Stimulated activated CD4-positive, alpha-beta T cell treated with anti-CD3 and anti-CD28 coated beads, Interleukin-1b, Interleukin-23, amount 100 ng/mL, for 48 hours (primary cell): Measurements from ENCODE around the gene CEP126.

ENCODE experiments used
- DNase-seq: peaks from one replicate; pipeline ENCODE4 v3.0.0-alpha.2; 2020

CEP126 gene, protein sequence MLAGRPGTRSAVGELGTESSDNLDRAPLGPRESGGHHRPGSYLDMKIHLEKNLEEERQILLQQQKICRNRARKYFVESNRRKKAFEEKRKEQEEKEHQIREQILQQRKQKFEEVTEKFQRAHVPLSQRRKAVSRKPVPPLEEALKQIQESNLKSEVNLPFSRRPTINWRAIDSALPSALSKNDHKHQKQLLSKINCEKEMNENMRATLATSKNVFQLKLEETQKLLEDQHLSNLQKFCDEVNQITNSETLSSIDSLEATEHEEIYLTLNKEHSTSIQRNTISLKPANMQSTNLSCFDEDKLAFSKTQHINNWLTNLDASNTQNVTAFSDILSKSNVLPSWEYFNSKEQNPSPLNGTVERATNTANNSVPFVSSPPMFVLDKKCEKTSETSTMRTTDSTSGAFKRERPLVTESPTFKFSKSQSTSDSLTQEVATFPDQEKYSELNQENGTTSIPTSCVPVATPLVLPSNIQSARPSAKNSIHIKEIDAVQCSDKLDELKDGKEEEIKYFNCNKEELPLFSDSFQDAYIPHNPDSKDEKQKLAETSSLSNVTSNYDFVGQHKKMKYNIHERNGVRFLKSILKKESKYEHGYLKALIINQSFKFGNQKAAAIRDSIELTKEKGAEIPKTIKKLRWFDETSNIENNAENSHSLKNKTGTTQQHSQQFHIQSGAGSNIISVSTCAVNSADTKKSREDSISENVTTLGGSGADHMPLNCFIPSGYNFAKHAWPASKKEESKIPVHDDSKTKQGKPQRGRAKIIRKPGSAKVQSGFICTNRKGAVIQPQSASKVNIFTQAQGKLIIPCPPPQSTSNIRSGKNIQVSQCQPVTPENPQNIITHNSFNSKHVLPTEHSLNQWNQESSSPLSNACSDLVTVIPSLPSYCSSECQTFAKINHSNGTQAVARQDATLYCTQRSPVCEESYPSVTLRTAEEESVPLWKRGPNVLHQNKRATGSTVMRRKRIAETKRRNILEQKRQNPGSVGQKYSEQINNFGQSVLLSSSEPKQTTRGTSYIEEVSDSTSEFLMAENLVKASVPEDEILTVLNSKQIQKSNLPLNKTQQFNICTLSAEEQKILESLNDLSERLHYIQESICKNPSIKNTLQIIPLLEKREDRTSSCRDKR

GRCh38 chr11:101914738-101915426 is at the start of gene CEP126:
CEP126 (plus strand) TSS chr11:101915010; CDS start chr11:101915285, 275 bp downstream.
- peak; percentile 93 for DNase-seq

DNA sequence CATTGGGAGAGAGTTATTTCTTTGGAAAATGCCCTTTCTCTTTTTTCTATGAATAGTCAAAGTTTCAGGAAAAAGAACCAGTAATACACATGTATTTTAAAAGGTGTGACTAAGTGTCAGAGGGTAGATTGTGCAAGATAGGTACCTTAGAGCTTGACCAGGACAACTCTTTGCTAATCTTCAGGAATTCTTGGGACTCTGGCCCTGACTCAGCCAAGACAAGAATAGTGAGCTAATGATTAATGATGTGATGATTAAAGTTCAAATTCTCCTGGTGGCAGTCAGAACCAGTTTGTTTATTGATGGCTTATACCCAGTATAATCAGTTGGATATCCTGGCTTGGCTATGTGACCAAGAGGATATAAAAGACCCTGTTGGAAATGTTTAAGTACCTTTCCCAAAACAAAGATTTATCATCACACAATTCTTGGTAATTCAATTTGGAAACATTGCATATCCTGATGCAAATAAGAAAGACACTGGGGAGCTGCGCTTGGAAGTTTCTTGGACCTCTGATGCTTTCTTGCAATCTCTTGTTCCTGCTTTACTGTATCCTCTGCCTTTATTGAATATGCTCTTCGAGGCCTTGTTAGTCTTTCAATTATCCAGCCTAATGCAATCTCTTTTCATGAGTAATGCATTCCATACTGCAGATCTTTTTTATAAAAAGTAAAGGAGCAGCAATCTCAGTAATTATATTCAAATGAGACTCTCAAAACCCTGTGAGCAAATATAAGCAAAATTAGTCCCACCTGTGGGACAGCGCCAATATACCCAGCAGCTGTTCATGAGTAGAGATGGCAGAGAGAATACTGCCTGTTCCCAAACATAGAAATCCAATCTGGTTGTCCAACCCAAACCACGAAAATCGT is 48.0 kb upstream of the CEP126 start:
- no peak for DNase-seq

- no peak for DNase-seq
Measured at GRCh38 chr11:101867951-101868350, 46.9 kb upstream of the CEP126 start.

- DNase-seq: no peak
Measured at GRCh38 chr11:101870510-101870909, 44.3 kb upstream of the CEP126 start.

DNA sequence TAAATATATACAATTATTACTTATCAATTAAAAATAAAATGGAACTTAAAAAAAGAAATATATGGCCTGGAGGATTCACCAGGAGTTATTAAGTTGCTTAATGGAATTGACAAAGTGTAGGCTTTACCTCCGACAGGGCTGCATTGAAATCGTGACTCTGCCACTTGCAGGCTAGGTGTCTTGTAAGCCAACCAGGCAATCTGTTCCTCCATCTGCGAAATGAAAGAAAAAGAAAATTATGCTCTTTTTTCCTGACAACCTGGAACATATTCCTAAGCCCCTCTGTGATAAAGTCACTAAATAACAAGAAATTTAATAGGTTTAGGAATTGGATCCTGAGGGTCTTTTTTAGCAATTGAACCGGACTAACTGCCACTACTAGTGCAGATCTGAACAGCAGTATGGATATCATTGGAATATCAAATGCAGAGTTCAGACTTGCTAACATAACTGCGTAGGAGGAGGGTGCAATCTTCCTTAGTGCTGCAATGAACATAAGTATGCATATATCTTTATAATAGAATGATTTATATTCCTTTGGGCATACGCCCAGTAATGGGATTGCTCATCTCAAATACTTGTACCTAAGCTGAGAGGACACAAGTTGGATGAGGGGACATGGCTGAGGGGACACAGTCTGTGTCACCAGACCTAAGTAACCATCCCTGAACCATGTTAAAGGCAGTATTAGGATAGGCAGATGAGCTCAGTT is 42.5 kb upstream of the CEP126 start:
- DNase-seq: no peak

DNA sequence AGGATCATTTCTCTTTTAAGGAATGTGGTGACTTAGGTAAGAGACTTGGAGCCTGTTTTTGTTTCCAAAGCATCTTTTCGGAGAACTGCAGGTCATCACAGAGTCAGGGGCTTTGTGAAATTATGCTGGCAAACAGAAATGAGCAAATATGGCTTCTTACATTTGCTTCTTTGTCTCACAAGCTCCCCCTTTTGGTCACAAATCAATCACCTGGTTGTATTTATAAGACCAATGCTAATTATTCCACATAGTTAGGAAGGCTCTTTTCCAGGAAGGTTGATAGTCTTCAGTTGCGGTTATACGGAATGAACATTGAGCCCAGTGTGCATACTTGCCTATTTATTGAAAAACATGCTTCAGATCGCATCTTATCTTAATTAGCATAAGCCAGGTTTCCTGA is 34.6 kb upstream of the CEP126 start:
- no peak for DNase-seq

- DNase-seq: no peak
Measured at GRCh38 chr11:101881586-101881985, 33.2 kb upstream of the CEP126 start.

GRCh38 chr11:101885631-101886030 is 29.2 kb upstream of the CEP126 start:
- DNase-seq: no peak

DNA sequence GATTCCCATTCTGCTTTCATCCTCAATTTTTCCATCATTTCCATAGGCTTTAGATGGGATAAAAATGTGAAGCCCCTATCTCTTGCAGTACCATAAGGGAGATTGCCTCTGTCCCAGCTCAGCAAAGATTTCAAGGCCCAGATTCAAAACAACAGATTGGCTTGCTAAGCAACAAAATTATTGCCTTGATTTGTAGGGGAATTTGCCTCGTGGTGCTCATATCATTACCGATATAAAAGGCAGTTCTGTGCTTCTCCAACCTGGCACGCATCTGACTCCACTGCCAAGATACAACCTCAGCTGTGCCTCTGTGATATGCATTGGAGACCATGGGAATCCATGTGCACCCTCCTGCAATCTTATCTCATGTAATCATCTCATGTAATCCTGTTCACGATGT is 25.0 kb upstream of the CEP126 start:
- no peak for DNase-seq

- no peak for DNase-seq
Measured at GRCh38 chr11:101894505-101894904, 20.3 kb upstream of the CEP126 start.

DNA sequence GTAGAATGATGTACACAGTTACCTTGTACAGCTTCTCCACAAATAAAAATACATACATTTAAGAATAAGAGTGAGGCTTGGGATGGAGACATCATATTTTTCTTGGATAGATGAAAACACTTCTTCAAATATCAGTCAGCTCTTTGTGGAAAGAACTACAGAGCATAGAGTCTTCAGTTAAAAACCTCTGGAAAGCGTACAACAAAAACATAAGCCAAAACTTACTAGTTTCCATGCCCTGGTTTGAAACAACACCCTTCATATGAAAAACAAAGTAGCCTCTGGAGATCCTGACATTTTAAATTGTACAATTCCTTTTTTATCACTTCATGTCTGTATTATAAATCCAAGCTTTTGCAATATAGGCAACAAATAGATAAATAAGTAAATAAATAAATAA is 7.0 kb upstream of the CEP126 start:
- DNase-seq: no peak

GRCh38 chr11:101909087-101909486 is 5.7 kb upstream of the CEP126 start:
- no peak for DNase-seq

DNA sequence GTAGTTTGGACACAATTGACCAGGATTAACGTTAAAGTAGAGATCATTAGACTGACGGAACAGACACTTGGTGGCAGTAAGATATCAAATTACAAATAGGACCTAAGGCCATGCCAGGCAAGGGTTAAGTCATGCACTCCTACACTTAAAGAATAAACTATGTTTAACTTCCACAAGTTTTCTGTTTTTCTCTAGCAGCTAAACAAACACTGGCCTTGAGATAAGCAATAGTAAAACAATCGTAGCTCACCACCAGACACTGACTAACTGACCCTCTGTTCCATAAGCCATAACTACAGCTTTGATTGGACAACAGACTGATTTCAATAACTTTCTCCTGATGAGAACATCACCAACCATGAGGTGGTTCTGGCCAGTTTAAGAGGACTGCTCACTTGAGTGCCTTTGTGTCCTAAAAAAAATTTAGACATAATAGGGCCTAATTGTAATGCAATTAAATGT is 2.0 kb upstream of the CEP126 start:
- DNase-seq: no peak

GRCh38 chr11:101913656-101914055 is 1.2 kb upstream of the CEP126 start:
- DNase-seq: no peak

DNA sequence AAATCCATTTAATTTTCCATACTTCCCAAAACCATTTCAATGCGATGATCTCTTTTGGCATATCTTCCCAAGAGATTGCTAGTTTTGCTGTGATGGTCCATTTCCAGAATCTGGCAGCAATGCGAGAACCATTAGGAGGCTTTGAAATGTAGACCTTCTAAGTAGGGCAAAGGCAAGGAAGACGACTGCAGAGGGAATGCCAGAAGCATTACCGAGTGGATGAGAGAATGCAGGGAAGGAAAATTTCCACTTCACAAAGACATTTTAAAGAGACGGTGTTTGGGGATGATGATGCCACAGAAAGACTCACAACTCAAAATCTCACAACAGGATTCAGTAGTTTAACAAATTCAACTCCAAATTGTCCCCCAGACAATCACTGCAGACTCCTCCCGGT is 471 bp upstream of the CEP126 start:
- no peak for DNase-seq

- DNase-seq: no peak
Measured at GRCh38 chr11:101915791-101916291, 1.0 kb downstream of the CEP126 start.

- no peak for DNase-seq
Measured at GRCh38 chr11:101916422-101916821, 1.6 kb downstream of the CEP126 start, which contains the start of gene ANGPTL5. ANGPTL5 (minus strand) TSS chr11:101916522; CDS start chr11:101907909, 8,613 bp downstream.

DNA sequence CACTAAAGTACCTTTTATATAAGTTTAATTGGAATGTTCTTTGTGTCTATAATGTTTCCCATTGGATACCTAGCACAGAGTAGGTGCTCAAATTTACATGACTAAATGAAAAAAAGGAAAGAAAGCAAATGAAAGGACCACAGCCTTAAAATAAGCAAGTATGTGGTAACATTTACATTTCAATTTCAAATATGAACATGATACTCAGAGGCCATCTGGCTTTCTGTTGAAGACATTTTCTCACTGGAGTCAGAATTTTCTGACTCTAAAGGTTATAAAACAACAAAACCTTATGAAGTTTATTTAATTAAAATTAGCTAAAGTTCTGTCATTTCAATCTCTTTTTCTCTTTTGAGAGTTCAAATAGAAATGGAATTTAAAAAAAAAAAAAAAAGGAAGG is 2.4 kb downstream of the CEP126 start:
- no peak for DNase-seq

GRCh38 chr11:101920992-101921391 is 6.2 kb downstream of the CEP126 start:
- DNase-seq: no peak

DNA sequence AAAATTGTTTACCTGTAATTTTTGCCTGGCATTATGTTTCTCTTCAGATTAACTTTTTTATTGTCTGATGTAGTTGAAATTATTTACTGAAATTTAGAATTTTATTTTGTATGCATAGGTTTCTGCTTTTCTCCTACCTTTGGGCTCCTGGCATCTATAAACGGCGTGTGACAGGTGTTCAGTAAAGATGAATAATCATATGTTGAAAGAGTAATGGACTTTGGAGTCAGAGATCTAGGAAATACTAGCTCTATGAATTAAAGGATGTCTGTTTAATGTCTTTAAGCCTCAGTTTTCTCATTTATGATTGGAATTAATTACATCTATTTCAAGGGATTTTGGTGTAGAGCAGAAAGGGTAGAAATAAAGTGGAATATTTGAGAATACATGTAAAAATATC is 8.7 kb downstream of the CEP126 start:
- DNase-seq: no peak
